RWPE1 (cell line): ENCODE measurements around the gene TTLL6.

Experiments used
- CTCF ChIA-PET: fragments of 350-600 bp; sonication (Branson Sonifier 250); formaldehyde crosslinking; extraction: SDS; loops from one replicate; lab custom pipeline; 2021; lab: Yijun Ruan, JAX
- POLR2A ChIA-PET: fragments of 400-600 bp; formaldehyde crosslinking; extraction: SDS; loops from one replicate; lab custom pipeline; 2020; ENCODE audit warnings: antibody characterized with exemption; ENCODE audit not compliant: low non-redundant PET; lab: Yijun Ruan, JAX
- DNase-seq: peaks from one replicate; pipeline ENCODE4 v3.0.0; 2012; ENCODE audit warnings: low spot score
- H3K27ac ChIP-seq: fragments of 450-650 bp; 2 replicates; pipeline ENCODE4 v1.5.1; 2017
- TF ChIP-seq, protein P1 (sequence below): fragments of 450-650 bp; conservative IDR thresholded peaks from 2 replicates; pipeline ENCODE4 v1.5.1; 2017; ENCODE audit warnings: low read depth, mild to moderate bottlenecking

Gene TTLL6

DNA sequence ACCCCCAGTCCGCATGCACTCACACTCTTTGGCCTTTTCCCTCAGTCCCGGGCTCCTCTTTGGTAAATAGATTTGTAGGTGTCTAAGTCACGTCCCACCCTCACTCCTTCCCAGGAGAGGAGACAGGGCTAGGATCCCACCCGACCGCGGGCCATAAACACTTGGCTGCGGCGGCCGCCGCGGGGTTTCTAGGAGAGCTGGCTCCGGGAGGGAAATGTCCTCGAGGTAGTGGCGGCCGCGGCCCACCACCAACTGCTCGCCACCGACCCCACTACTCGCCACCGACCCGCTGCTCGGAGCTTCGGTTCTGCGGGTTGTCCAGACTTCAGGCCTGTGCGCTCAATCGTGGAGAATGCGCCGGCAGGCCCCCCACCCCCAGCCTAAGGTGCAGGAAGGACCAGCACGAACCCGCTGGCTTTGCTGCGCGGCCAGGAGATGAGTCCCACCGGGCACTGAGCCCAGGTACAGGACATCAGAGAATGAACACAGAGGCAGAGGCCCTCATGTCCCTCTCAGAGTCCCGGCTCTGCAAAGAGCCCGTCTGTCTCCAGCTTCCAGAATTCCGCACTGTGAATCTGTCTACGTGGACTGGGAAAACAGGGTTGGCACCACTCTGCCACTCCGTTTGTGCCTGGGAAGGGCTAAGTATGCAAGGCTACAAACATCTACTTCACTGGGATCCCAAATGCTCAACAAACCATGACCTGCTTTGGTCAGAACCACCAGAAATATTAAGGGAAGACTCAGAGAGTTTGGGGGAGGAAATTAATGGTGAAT is 91.6 kb downstream of the TTLL6 start:
- CTCF ChIA-PET: interaction anchor here (0.6 to 3.1 kb wide), 11 partner anchors 9 to 527 kb away, joined by 3 to 36 read pairs (median 4); no protein-coding TSS in a partner anchor
- no peak for DNase-seq
- POLR2A ChIA-PET: no interaction called here
- TF ChIP-seq, protein P1, sequence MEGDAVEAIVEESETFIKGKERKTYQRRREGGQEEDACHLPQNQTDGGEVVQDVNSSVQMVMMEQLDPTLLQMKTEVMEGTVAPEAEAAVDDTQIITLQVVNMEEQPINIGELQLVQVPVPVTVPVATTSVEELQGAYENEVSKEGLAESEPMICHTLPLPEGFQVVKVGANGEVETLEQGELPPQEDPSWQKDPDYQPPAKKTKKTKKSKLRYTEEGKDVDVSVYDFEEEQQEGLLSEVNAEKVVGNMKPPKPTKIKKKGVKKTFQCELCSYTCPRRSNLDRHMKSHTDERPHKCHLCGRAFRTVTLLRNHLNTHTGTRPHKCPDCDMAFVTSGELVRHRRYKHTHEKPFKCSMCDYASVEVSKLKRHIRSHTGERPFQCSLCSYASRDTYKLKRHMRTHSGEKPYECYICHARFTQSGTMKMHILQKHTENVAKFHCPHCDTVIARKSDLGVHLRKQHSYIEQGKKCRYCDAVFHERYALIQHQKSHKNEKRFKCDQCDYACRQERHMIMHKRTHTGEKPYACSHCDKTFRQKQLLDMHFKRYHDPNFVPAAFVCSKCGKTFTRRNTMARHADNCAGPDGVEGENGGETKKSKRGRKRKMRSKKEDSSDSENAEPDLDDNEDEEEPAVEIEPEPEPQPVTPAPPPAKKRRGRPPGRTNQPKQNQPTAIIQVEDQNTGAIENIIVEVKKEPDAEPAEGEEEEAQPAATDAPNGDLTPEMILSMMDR: no peak
- no peak overlapping the region for H3K27ac ChIP-seq

DNA sequence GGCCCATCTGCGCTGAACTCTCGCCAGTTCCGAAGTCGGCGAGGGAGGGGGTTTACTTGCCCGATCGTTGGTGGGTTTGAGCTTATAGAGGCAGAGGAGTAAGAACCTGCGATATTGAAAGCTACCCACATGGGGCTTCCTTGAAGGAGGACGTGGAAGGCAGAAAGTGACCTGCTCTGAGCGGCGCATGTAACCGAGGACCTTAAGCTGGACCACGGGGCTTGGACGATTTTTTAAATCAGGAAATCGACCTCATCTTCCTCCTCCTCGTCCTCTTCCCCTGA is 92.1 kb downstream of the TTLL6 start:
- H3K27ac ChIP-seq: no peak overlapping the region
- POLR2A ChIA-PET: no interaction called here
- TF ChIP-seq, protein P1: no peak
- DNase-seq: no peak
- CTCF ChIA-PET: interaction anchor here (0.6 to 3.1 kb wide), 11 partner anchors 8 to 526 kb away, joined by 3 to 36 read pairs (median 5); no protein-coding TSS in a partner anchor

DNA sequence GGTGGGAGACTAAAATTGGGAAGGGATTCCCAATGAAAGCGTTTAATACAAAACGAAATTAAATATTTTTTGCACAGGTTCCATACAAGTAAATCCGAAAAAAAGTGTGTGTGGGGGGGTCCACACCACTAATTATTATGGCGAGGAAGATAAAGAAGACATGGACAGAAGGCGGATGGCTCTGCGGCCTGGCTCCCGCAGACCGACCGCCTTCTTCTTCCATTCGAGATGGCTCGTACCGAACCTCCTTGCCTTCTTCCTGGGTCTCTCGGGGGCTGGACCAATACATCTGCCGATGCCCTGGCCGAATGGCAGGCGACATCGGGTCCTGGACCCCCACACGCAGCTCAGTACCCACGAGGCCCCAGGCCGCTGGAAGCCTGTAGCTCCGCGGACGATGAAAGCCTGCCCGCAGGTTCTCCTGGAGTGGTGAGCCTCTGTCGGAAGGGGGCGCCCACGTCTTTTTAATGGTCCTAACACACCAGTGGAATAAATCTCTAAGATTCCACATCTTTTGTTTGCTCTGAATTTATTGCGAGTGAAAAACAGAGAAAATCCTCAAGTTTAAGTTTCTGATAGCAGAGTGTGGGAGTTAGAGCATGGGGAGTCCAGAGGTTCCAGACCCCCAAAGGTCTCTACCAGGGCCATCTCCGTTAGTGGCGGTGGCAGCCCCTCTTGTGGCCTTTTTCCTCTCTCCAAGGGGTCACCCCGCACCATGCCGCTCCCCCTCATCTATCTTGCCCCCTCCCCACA is 92.6 kb downstream of the TTLL6 start:
- POLR2A ChIA-PET: no interaction called here
- DNase-seq: peak; percentile 60

DNA sequence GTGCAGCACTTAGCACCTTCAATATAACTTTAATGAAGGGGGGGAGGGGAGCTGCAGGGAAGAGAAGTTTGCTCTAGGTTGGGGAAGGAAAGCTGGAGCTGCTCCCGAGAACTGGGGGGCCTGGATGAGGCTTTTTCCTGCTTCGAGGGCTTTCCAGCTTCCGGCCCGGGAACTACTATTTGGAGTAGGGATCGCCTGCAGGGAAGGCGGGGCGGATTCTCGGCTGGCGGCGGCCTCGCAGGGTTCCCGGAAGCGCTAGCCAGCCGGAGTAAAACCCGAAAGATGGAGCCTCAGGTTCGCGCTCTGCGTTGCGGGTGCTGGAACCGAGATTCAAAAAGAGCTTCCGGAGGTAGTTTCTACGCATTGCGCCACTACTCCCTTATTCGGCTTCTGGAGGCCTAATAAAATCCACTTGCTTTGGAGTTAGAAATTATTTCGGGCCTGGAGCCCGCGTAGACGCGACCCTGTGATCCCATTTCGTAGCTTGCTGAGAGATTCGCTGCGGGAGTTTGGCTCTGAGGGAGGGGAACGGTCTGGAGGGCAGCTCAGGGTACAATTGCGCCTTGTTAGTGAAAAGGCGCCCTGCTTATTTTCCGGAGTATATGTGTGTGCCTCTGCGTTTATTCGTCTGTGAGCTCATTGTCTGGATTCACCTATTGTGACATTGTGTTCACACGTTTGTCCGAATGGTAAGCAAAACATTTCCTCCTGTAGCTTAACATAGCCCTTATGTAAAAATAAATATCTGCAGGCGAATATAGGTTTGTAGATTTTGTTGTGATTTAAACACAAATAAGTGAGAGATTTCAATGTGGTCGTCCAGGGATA is 93.4 kb downstream of the TTLL6 start:
- no peak overlapping the region for H3K27ac ChIP-seq
- TF ChIP-seq, protein P1: no peak
- POLR2A ChIA-PET: no interaction called here
- CTCF ChIA-PET: interaction anchor here (0.6 to 3.1 kb wide), 17 partner anchors 11 to 488 kb away, joined by 3 to 36 read pairs (median 5); no protein-coding TSS in a partner anchor
- DNase-seq: no peak

More for the DNA sequence above, 92.6 kb downstream of the TTLL6 start:
- H3K27ac ChIP-seq: no peak overlapping the region
- CTCF ChIA-PET: interaction anchor here (0.6 to 3.1 kb wide), 19 partner anchors 11 to 526 kb away, joined by 3 to 36 read pairs (median 5); no protein-coding TSS in a partner anchor
- TF ChIP-seq, protein P1: peak; percentile 87

DNA sequence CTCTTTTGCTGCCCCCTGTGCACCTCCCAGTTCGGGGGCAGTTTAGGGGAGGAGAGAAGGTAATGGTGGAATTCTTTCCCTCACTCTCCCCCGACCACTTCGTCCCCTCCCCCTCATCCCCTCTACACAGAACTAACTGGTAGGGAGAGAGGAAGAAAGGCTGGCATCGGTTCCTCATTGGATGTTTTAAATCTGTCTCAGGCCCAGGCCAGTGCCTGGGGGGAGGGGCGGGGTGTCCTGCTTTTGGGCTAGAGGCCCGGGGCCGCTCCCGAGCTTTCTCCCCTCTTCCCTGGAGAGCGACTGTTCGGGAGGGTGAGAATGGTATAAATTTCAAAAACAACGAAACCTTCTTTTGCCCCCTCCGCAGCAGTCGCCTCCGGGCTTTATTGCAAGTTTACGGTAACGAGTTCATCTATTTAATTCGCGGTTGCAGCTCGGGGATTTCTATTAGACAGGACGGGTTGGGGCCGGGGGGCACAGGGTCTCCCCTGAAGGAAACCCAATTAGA is 94.1 kb downstream of the TTLL6 start, which contains the start of gene PRAC2:
Gene PRAC2 (plus strand): TSS at position 271 of the 508 bp plus-strand sequence. CDS start 1,226 bp downstream, outside the sequence.
- H3K27ac ChIP-seq: no peak within 1 kb of the TSS
- POLR2A ChIA-PET: no interaction called here
- no peak for DNase-seq
- CTCF ChIA-PET: interaction anchor here (0.9 to 1.6 kb wide), 3 partner anchors 44 to 156 kb away, joined by 3 to 7 read pairs (median 4); no protein-coding TSS in a partner anchor
- TF ChIP-seq, protein P1: no peak
